Measurements from ENCODE around the gene STAG3.

DNA sequence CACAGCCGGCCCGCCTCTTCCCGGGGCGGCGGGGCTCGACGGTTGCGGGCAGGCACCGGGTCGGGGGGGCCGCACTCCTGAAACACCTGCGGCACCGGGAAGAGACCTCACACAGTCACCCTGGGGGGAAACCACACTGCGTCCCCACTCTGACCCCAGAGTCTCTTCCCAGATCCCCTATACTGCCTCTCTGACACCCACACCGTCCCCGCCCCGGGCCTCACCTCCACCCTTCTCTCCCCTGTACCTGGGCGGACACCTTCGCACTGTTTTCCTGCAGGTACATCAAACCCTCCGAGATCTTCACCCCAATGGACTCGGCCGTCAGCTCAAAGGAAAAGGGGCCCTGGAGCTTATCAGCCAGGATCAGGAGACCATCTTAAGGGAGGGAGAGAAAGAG, 5.9 kb upstream of the STAG3 start:
- TF ChIP-seq FOXK2 (conservative IDR thresholded peaks at IDR 0.05 in 1 of 2, IDR thresholded peaks at IDR 0.05 in 1 of 2; ENCODE audit: low read depth in 2 of 2) (no peak), NR1H2 (CRISPR knock-in tag; IDR thresholded peaks at IDR 0.05) (no peak), FOXM1 (IDR thresholded peaks at IDR 0.05; ENCODE audit: low read depth) (no peak), FOXM1 (CRISPR knock-in tag; IDR thresholded peaks at IDR 0.05; ENCODE audit: low read depth) (no peak), CEBPB (tag; IDR thresholded peaks at IDR 0.05) (no peak), EZH2 (IDR thresholded peaks at IDR 0.05; ENCODE audit: borderline replicate concordance, low read depth, low read length) (no peak)

All from K562 (cell line).